ENCODE data around the gene PIK3R4.

DNA sequence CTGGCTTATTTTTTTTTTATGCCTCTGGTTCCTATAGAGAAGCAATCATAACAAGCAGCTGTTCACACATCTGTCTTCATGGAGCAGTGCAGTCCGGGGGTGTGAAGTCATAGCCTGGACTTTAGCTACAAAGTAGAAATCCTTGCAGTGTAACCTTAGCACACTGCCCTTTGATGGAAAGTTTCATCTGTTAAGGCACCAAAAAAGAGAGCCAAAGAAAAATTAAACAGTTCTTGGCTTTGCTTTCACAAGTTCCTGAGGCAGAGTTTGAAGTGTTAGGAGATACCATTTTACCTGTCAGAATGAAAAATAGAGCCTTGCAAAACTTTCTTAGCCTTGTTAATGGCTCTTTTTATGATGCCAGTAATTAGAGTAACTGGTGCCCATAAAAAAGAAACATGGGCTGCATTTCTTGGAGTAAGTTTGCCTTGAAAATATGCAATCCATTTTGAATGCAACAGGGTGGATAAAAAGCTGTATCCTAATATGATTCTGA lies 84.1 kb downstream of the PIK3R4 start:
- no peak for TF ChIP-seq CTCF (IDR thresholded peaks at IDR 0.05)
- TF ChIP-seq POLR2A (IDR thresholded peaks at IDR 0.05) = no peak

Data from uterus (tissue), 2 donors.